GM21529 (cell line): ENCODE measurements around the gene PNMA3.
"Not testable (repeated sequence)": the region's sequence is repeated elsewhere in the genome, so short reads cannot be mapped to it uniquely, and the experiment has no call there.

Experiments
- ATAC-seq: cut with Tn5 transposase; IDR thresholded peaks from one replicate; pipeline ENCODE4 v1.9.1; 2021; ENCODE audit not compliant: unreplicated experiment

Gene PNMA3

GRCh38 chrX:153055871-153056749, at the start of gene PNMA3:
PNMA3 (plus strand) TSS chrX:153056470; CDS start chrX:153057056, 586 bp downstream.
- no peak for ATAC-seq

GRCh38 chrX:153017174-153017573, 39.1 kb upstream of the PNMA3 start:
- not testable (repeated sequence) for ATAC-seq

GRCh38 chrX:153019166-153019565, 37.1 kb upstream of the PNMA3 start:
- no peak for ATAC-seq

GRCh38 chrX:153026501-153026900, 29.8 kb upstream of the PNMA3 start:
- ATAC-seq: not testable (repeated sequence)

- ATAC-seq: not testable (repeated sequence)
Observed at GRCh38 chrX:153028487-153028886, 27.8 kb upstream of the PNMA3 start.

- no peak for ATAC-seq
Observed at GRCh38 chrX:153029162-153029561, 27.1 kb upstream of the PNMA3 start.

- no peak for ATAC-seq
Observed at GRCh38 chrX:153029875-153030274, 26.4 kb upstream of the PNMA3 start.

GRCh38 chrX:153030801-153031200, 25.5 kb upstream of the PNMA3 start:
- ATAC-seq: no peak

GRCh38 chrX:153032397-153033118, 23.7 kb upstream of the PNMA3 start:
- ATAC-seq: peak; percentile 79

GRCh38 chrX:153049093-153049492, 7.2 kb upstream of the PNMA3 start:
- ATAC-seq: no peak

- no peak for ATAC-seq
Observed at GRCh38 chrX:153052534-153052933, 3.7 kb upstream of the PNMA3 start.

- ATAC-seq: no peak
Observed at GRCh38 chrX:153057281-153057680, 1.0 kb downstream of the PNMA3 start.

GRCh38 chrX:153059191-153060094, 3.2 kb downstream of the PNMA3 start:
- ATAC-seq: no peak

GRCh38 chrX:153060095-153060445, 3.8 kb downstream of the PNMA3 start:
- ATAC-seq: no peak

GRCh38 chrX:153061732-153062131, 5.5 kb downstream of the PNMA3 start:
- ATAC-seq: no peak

- no peak for ATAC-seq
Observed at GRCh38 chrX:153063315-153063714, 7.0 kb downstream of the PNMA3 start.

GRCh38 chrX:153064061-153064460, 7.8 kb downstream of the PNMA3 start:
- no peak for ATAC-seq

GRCh38 chrX:153065389-153065788, 9.1 kb downstream of the PNMA3 start:
- ATAC-seq: no peak

GRCh38 chrX:153066402-153066801, 10.1 kb downstream of the PNMA3 start:
- ATAC-seq: not testable (repeated sequence)

GRCh38 chrX:153071909-153072583, 15.8 kb downstream of the PNMA3 start, which contains the start of gene PNMA6A:
PNMA6A (plus strand) TSS chrX:153072454; CDS start chrX:153073063, 609 bp downstream.
- not testable (repeated sequence) for ATAC-seq
